ENCODE data around the gene GJA5. TPM values are rescaled to one million over a fixed set of nuclear protein-coding genes. Genes with fewer than 3 reads are reported as not detected.
A peak's percentile ranks its signal among the peaks of the same experiment; 100 is the strongest.

Gene GJA5
- total RNA-seq (2014; rRNA removed; shearing (Covaris generic)): 1.3 and 2.6 TPM in 2 replicates

- peak; percentile 85 for DNase-seq (ENCODE audit: low read depth)
Observed at GRCh38 chr1:147760481-147761260, at the start of gene GJA5. TSS of gene GJA5 (minus strand) at chr1:147760602. CDS start at chr1:147759238, 1,364 bp downstream.

- no peak for DNase-seq (ENCODE audit: low read depth)
Observed at GRCh38 chr1:147809236-147809635, 48.8 kb upstream of the GJA5 start.

GRCh38 chr1:147808025-147808424 is 47.6 kb upstream of the GJA5 start:
- DNase-seq (ENCODE audit: low read depth): peak; percentile 7

GRCh38 chr1:147807405-147807804 is 47.0 kb upstream of the GJA5 start:
- no peak for DNase-seq (ENCODE audit: low read depth)

- DNase-seq (ENCODE audit: low read depth): no peak
Observed at GRCh38 chr1:147804942-147805723, 44.7 kb upstream of the GJA5 start.

GRCh38 chr1:147800804-147801203 is 40.4 kb upstream of the GJA5 start:
- no peak for DNase-seq (ENCODE audit: low read depth)

- DNase-seq (ENCODE audit: low read depth): no peak
Observed at GRCh38 chr1:147798731-147799130, 38.3 kb upstream of the GJA5 start.

- DNase-seq (ENCODE audit: low read depth): no peak
Observed at GRCh38 chr1:147794570-147794969, 34.2 kb upstream of the GJA5 start.

GRCh38 chr1:147791876-147792275 is 31.5 kb upstream of the GJA5 start:
- DNase-seq (ENCODE audit: low read depth): no peak

- DNase-seq (ENCODE audit: low read depth): no peak
Observed at GRCh38 chr1:147787765-147788164, 27.4 kb upstream of the GJA5 start.

- no peak for DNase-seq (ENCODE audit: low read depth)
Observed at GRCh38 chr1:147786536-147786935, 26.1 kb upstream of the GJA5 start.

GRCh38 chr1:147785794-147786506 is 25.5 kb upstream of the GJA5 start:
- no peak for DNase-seq (ENCODE audit: low read depth)

- DNase-seq (ENCODE audit: low read depth): no peak
Observed at GRCh38 chr1:147784941-147785340, 24.5 kb upstream of the GJA5 start.

GRCh38 chr1:147781056-147781471 is 20.7 kb upstream of the GJA5 start:
- DNase-seq (ENCODE audit: low read depth): peak; percentile 78

GRCh38 chr1:147777694-147778093 is 17.3 kb upstream of the GJA5 start:
- DNase-seq (ENCODE audit: low read depth): no peak

- no peak for DNase-seq (ENCODE audit: low read depth)
Observed at GRCh38 chr1:147773215-147773715, 12.9 kb upstream of the GJA5 start.

- DNase-seq (ENCODE audit: low read depth): peak; percentile 9
Observed at GRCh38 chr1:147772570-147772969, 12.2 kb upstream of the GJA5 start.

- DNase-seq (ENCODE audit: low read depth): peak; percentile 34
Observed at GRCh38 chr1:147771226-147772125, 11.1 kb upstream of the GJA5 start.

- DNase-seq (ENCODE audit: low read depth): no peak
Observed at GRCh38 chr1:147769106-147769505, 8.7 kb upstream of the GJA5 start.

- no peak for DNase-seq (ENCODE audit: low read depth)
Observed at GRCh38 chr1:147768582-147768981, 8.2 kb upstream of the GJA5 start.

- DNase-seq (ENCODE audit: low read depth): no peak
Observed at GRCh38 chr1:147768101-147768500, 7.7 kb upstream of the GJA5 start.

All from M059J (cell line).